Spinal cord (tissue), 10 donors: ENCODE results near the gene GOLGA6B. TPM values are rescaled to one million over a fixed set of nuclear protein-coding genes. Genes with fewer than 3 reads are reported as not detected.
"Not testable (repeated sequence)": the region's sequence is repeated elsewhere in the genome, so short reads cannot be mapped to it uniquely, and the experiment has no call there.

ENCODE experiments used
- DNase-seq, 6 donors: peaks; one replicate each; pipeline versions ENCODE4 v3.0.0 to v3.0.0-alpha.2; 2013 to 2015; ENCODE audit warnings: low spot score in 6 of 6, low read depth in 4 of 6
- H3K27ac ChIP-seq: one replicate; pipeline ENCODE4 v1.5.1; 2013; ENCODE audit warnings: low read depth, low read length, control low read depth
- H3K27me3 ChIP-seq: one replicate; pipeline ENCODE4 v1.6.1; 2013; ENCODE audit warnings: low read length; ENCODE audit not compliant: control insufficient read depth, insufficient read depth
- H3K36me3 ChIP-seq: one replicate; pipeline ENCODE4 v1.6.1; 2013; ENCODE audit warnings: low read length; ENCODE audit not compliant: control insufficient read depth, insufficient read depth
- H3K4me1 ChIP-seq: one replicate; pipeline ENCODE4 v1.6.1; 2013; ENCODE audit warnings: low read length; ENCODE audit not compliant: control insufficient read depth, insufficient read depth
- H3K4me3 ChIP-seq: one replicate; pipeline ENCODE4 v1.5.1; 2013; ENCODE audit warnings: low read depth, low read length, control low read depth
- H3K9me3 ChIP-seq: one replicate; pipeline ENCODE4 v1.6.1; 2013; ENCODE audit warnings: low read length; ENCODE audit not compliant: control insufficient read depth, insufficient read depth
- WGBS: methylation state at CpG from one replicate; pipeline ENCODE4 v1.1.5; 2013; ENCODE audit warnings: missing lambda C conversion rate; ENCODE audit not compliant: insufficient coverage; 5-methylcytosine and 5-hydroxymethylcytosine counted together
- polyA plus RNA-seq, 2 donors: library from polyadenylated mRNA; unstranded; fragments of 120-200 nt; gene quantifications; one replicate each; pipeline ENCODE4 v1.2.1, GENCODE V29; 2013; ENCODE audit not compliant: insufficient read length in 2 of 2
- total RNA-seq, 2 donors: library from RNA; depleted of rRNA in 1 of 2; stranded (reverse); fragments of 120-200 nt in 1 of 2; fragments of >200 nt in 1 of 2; gene quantifications; one replicate each; pipeline versions ENCODE4 v1.2.3 to v1.2.4, GENCODE V29; 2013 to 2014
- donor health status: healthy.

Gene GOLGA6B
- total and polyA plus RNA-seq, 4 donors = 0.11 to 1.3 TPM; not detected in 2

DNA sequence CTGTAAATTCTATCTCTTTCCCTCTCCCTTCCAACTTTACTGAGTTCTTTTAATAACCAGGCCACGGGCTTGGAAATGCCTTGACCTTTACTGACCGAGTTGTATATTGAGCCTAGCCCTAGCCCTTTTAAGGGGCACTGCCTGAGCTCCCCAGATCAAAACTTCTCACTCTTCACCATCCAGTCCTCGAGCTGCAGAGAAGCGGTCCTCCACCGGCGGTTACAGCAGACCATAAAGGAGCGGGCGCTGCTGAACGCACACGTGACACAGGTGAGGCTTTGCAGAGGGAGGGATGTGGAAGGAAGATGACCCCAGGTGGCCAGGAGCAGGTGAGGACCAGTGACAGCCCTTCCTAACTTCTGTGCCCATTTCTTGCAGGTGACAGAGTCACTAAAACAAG, 6.6 kb downstream of the GOLGA6B start:
- no CpG with 5 or more reads among the region's 10 CpGs for WGBS
- not testable (repeated sequence) for H3K4me1 ChIP-seq, H3K36me3 ChIP-seq, H3K27me3 ChIP-seq, DNase-seq, H3K9me3 ChIP-seq, H3K27ac ChIP-seq, H3K4me3 ChIP-seq

DNA sequence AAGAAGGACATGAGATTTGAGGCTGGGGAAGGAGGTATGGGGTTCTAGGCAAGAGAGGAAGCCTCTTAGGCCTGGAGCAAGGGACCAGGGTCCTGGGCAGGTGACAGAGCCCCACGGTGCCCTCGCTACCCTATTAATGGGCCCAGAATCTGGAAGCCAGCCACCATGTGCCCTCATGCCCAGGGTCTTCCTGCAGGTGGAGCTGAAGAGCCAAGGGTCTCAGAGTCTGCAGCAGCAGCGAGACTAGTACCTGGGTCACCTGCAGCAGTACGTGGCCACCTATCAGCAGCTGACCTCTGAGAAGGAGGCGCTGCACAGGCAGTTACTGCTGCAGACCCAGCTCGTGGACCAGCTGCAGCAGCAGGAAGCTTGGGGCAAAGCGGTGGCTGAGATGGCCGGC, 9.4 kb downstream of the GOLGA6B start:
- H3K9me3 ChIP-seq, H3K36me3 ChIP-seq, DNase-seq, H3K4me1 ChIP-seq, H3K27ac ChIP-seq, H3K4me3 ChIP-seq, H3K27me3 ChIP-seq: not testable (repeated sequence)
- no CpG with 5 or more reads among the region's 8 CpGs for WGBS

DNA sequence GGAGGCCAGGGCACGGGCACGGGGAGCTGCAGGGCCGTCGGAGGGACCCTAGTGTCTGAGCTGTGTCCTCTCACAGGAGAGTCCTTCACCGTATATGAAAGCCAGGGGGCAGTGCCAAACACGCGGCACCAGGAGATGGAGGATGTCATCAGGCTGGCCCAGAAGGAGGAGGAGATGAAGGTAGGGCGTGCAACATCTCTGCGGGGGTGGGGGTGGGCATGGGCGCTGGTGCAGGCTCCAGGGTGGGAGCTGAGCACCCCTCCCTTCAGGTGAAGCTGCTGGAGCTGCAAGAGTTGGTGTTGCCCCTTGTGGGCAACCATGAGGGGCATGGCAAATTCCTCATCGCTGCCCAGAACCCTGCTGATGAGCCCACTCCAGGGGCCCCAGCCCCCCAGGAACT, 11.2 kb downstream of the GOLGA6B start:
- H3K9me3 ChIP-seq, H3K36me3 ChIP-seq, H3K27ac ChIP-seq, H3K27me3 ChIP-seq, H3K4me1 ChIP-seq, H3K4me3 ChIP-seq, DNase-seq: not testable (repeated sequence)
- no CpG with 5 or more reads among the region's 11 CpGs for WGBS

DNA sequence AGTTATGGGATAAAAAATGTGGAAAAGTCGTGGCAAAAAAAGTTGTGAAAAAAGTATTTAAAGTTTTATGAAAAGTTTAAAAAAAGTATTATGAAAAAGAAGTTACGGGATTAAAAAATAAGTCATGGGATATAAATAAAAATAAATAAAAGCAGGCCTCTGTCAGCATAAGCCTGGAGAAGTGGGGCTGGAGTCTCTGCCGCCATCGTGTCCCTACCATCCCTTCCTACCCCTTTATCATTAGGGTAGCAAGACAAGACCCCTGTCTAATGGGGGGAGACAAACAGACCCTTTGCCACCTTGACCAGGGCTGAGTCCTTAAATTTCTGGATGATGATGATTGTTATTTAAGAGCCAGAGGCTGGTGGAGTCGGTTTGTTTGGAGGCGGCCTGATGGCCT, 15.3 kb downstream of the GOLGA6B start:
- not testable (repeated sequence) for H3K4me1 ChIP-seq, H3K27ac ChIP-seq, DNase-seq, H3K9me3 ChIP-seq, H3K4me3 ChIP-seq, H3K27me3 ChIP-seq, H3K36me3 ChIP-seq
- no CpG with 5 or more reads among the region's 6 CpGs for WGBS

DNA sequence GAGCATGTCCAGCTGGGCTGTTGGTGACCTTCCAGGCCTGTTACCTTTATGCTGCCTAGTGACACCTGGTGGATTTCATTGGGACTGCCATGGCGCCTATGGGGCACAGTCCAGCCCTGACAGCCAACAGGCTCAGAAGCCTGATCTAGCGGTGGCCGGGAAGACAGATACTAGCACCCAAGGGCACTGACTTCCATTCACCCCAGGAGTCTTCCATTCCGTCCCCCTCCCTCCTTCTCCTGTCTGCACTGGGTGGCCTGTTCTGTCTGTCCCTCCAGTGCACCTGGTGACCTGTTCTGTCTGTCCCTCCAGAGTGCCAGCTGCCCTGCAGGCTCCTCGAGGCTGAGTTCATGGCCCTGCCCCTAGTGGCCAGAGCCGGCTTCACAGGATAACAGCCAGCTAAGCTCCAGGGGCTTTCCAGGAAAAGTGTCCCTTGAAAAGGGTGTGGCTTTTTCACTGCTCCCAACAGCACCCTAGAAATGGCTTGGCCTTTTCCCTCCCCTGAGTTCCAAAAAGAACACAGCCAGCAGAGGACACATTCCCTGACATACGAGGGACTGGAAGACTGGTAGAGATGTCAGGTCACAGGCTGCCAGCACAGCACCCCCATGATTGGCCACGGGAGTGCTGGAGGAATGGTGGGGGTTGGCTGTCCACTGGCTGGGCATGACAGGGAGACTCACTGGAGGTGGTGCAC, 16.3 kb downstream of the GOLGA6B start:
- H3K4me3 ChIP-seq, H3K27me3 ChIP-seq, H3K36me3 ChIP-seq, H3K9me3 ChIP-seq, H3K4me1 ChIP-seq, H3K27ac ChIP-seq: not testable (repeated sequence)
- WGBS = 5% methylated on average over 8 of the region's 8 CpGs
- peak in 3 of 6 donors; percentile 5 to 66 (median 53) for DNase-seq

DNA sequence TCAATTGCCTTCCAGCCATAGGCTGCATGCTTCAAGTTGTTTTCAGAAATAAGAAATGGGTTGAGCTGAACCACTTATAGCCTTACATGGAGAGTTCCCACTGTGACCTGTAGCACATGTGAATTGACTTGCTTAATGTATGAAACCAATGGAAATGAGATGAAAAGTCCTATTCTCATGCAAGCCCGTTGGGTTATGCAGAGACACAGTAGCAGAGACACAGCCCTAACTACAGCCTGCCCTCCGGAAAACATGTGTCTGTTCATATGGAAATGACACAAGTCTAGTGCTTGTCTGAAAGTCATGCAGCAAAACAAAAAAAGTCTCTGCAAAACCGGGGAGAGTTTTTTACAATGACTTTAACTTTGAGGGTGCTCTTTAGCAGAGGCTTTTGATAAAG, 17.0 kb downstream of the GOLGA6B start:
- Histone ChIP-seq H3K36me3 (no peaks in the 10 kb centered on the region), H3K4me1 (peaks cover 6% of the 10 kb centered on the region), H3K9me3 (no peaks in the 10 kb centered on the region), H3K4me3 (no peak overlapping the region), H3K27me3 (peaks cover 3% of the 10 kb centered on the region), H3K27ac (no peak overlapping the region)
- no peak for DNase-seq
- WGBS = 20% methylated on average over 1 of the region's 3 CpGs

DNA sequence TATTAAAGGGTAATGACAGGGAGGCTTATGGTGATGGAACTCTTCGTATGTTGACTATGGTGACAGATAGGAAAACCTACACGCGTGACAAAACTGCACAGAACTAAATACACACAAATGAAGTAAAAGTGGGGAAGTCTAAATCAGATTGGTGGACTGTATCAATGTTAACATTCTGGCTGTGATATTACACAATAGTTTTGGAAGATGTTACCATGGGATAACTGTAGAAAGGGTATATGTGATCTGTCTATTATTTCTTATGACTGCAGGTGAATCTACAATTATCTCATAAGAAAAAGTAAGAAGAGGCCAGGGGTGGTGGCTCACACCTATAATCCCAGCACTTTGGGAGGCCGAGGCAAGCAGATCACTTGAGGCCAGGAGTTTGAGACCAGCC, 22.3 kb downstream of the GOLGA6B start:
- Histone ChIP-seq H3K4me1 (no peaks in the 10 kb centered on the region), H3K36me3 (no peaks in the 10 kb centered on the region), H3K9me3 (no peaks in the 10 kb centered on the region), H3K4me3 (no peak overlapping the region), H3K27ac (no peak overlapping the region), H3K27me3 (peaks cover 19% of the 10 kb centered on the region)
- no peak for DNase-seq
- WGBS = no CpG with 5 or more reads among the region's 4 CpGs

DNA sequence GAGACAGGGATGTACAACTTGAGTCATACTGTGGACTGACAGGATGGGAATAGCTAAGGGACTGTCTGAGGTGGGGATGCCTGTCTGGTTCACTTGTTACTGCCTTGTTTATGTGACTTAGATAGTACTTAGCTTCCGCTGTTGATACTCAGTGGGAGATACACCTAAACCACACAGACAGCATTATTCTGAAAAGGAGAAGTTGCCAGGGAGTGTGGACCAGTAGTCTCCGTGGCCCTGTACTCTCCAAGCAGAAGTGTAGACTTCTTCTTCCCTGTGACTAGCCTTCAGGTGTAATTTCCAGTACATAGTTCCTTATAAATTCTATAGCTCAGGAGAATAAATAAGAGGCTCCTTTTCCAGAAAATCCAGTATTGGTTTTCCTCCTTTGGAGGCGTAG, 26.4 kb downstream of the GOLGA6B start:
- no CpG with 5 or more reads among the region's 3 CpGs for WGBS
- no peak overlapping the region for H3K4me3 ChIP-seq
- no peak for DNase-seq
- no peaks in the 10 kb centered on the region for H3K36me3 ChIP-seq
- peaks cover 17% of the 10 kb centered on the region for H3K27me3 ChIP-seq
- no peaks in the 10 kb centered on the region for H3K9me3 ChIP-seq
- H3K4me1 ChIP-seq = no peaks in the 10 kb centered on the region
- H3K27ac ChIP-seq = no peak overlapping the region

DNA sequence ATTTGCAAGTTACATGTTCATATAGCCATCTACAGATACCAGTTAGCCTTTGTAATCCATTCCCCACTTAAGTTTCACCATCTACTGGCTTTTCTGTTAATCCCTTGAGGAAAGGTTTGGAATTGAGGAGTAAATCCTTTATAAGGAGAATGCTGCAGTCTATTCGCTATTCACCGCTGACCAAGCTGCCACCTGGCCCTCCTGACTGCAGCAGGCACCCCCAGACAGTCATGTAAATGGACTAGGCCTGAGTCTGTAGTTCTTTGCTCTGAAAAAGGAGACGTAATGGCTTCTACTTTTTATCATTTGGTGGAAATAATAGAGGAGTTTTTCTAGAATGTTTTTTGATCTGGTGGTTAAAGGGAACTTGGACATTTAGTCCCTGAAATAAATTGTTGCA, 28.3 kb downstream of the GOLGA6B start:
- WGBS = 89% methylated on average over 3 of the region's 3 CpGs
- Histone ChIP-seq H3K36me3 (no peaks in the 10 kb centered on the region), H3K4me3 (no peak overlapping the region), H3K4me1 (peaks cover 9% of the 10 kb centered on the region), H3K9me3 (no peaks in the 10 kb centered on the region), H3K27me3 (peaks cover 16% of the 10 kb centered on the region), H3K27ac (no peak overlapping the region)
- no peak for DNase-seq

DNA sequence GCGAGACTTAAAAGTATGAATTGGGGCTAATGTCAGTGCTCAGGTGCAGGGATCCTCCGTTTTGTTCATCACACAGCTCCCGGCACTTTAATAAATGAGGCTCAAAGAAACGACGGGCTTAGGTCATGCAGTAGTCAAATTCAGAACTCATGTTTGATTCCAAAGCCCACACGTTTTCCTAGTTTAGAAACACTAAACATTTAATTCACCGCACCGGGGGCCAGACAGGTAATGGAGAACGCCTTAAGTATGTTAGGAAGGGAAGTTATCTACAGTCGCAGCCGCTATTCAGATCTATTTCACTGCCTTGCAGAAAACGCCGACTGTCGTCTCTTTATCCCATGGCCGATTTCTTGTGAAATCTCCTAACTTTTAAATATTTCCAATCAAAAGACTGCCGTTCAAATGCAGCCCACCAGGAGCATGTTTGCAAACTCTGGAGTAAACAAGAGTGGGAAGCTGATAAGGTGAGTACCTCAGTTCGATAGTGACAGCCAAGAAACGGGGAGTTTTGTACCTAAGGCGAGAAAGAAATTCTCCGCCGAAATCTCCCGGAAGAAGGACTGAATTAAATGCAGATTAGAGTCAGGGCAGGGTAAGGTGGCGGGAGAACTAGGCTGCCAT, 30.9 kb downstream of the GOLGA6B start:
- peak overlapping the region; percentile 65 for H3K4me3 ChIP-seq
- peaks cover 6% of the 10 kb centered on the region for H3K27me3 ChIP-seq
- WGBS = 18% methylated on average over 14 of the region's 23 CpGs
- no peaks in the 10 kb centered on the region for H3K9me3 ChIP-seq
- no peaks in the 10 kb centered on the region for H3K36me3 ChIP-seq
- H3K4me1 ChIP-seq = peaks cover 9% of the 10 kb centered on the region
- DNase-seq = no peak
- peak overlapping the region; percentile 87 for H3K27ac ChIP-seq
